ENCODE measurements around the gene TOX2. TPM values are rescaled to one million over a fixed set of nuclear protein-coding genes. Genes with fewer than 3 reads are reported as not detected.
A peak's percentile ranks its signal among the peaks of the same experiment; 100 is the strongest.

The TOX2 gene
- total RNA-seq, 2 donors from 2014 or later: 4.0 to 6.1 TPM

GRCh38 chr20:43909720-43910119, 4.9 kb upstream of the TOX2 start:
- Histone ChIP-seq H3K4me1 (no peaks in the 10 kb centered on the region), H3K36me3 (no peaks in the 10 kb centered on the region), H3K9ac (ENCODE audit: low read depth in 2 of 2, low read length in 2 of 2) (no peak overlapping the region), H3K27me3 (peaks cover 4% of the 10 kb centered on the region), H3K4me3 (no peak overlapping the region), H3K27ac (no peak overlapping the region), H3K9me3 (no peaks in the 10 kb centered on the region)
- intact Hi-C loops (cut with DNase I): no loop called here
- DNase-seq: no peak
- TF ChIP-seq CTCF (IDR thresholded peaks at IDR 0.05): no peak

- no peaks in the 10 kb centered on the region for H3K9me3 ChIP-seq
- intact Hi-C loops (cut with DNase I): no loop called here
These were observed 4.1 kb upstream of the TOX2 start for GRCh38 chr20:43910564-43910963.

GRCh38 chr20:43911066-43911465, 3.6 kb upstream of the TOX2 start:
- no peak for DNase-seq
- TF ChIP-seq CTCF (IDR thresholded peaks at IDR 0.05): no peak
- no peak overlapping the region for H3K4me3 ChIP-seq
- no peaks in the 10 kb centered on the region for H3K9me3 ChIP-seq
- no peaks in the 10 kb centered on the region for H3K4me1 ChIP-seq
- no peaks in the 10 kb centered on the region for H3K36me3 ChIP-seq
- H3K27ac ChIP-seq: no peak overlapping the region
- no peak overlapping the region for H3K9ac ChIP-seq (ENCODE audit: low read depth in 2 of 2, low read length in 2 of 2)
- peaks cover 16% of the 10 kb centered on the region for H3K27me3 ChIP-seq
- intact Hi-C loops (cut with DNase I): no loop called here

More at GRCh38 chr20:43910564-43910963, 4.1 kb upstream of the TOX2 start:
- H3K27me3 ChIP-seq: peaks cover 11% of the 10 kb centered on the region
- no peaks in the 10 kb centered on the region for H3K36me3 ChIP-seq
- H3K27ac ChIP-seq: no peak overlapping the region
- no peak overlapping the region for H3K4me3 ChIP-seq
- no peak for TF ChIP-seq CTCF (IDR thresholded peaks at IDR 0.05)
- H3K9ac ChIP-seq (ENCODE audit: low read depth in 2 of 2, low read length in 2 of 2): no peak overlapping the region
- no peak for DNase-seq
- no peaks in the 10 kb centered on the region for H3K4me1 ChIP-seq

- Histone ChIP-seq H3K4me1 (no peaks in the 10 kb centered on the region), H3K9ac (ENCODE audit: low read depth in 2 of 2, low read length in 2 of 2) (no peak overlapping the region), H3K27me3 (peaks cover 20% of the 10 kb centered on the region), H3K27ac (no peak overlapping the region), H3K4me3 (no peak overlapping the region), H3K36me3 (no peaks in the 10 kb centered on the region), H3K9me3 (no peaks in the 10 kb centered on the region)
- no peak for DNase-seq
- intact Hi-C loops (cut with DNase I): no loop called here
- TF ChIP-seq CTCF (IDR thresholded peaks at IDR 0.05): no peak
These were observed 1.2 kb upstream of the TOX2 start for GRCh38 chr20:43913291-43914025.

- H3K36me3 ChIP-seq: no peaks in the 10 kb centered on the region
- no peaks in the 10 kb centered on the region for H3K4me1 ChIP-seq
- peak overlapping the region; percentile 47 for H3K4me3 ChIP-seq
- H3K9me3 ChIP-seq: no peaks in the 10 kb centered on the region
- intact Hi-C loops (cut with DNase I): no loop called here
- DNase-seq: peak; percentile 52
- H3K27ac ChIP-seq: no peak overlapping the region
- no peak for TF ChIP-seq CTCF (IDR thresholded peaks at IDR 0.05)
- peak overlapping the region; percentile 21 to 68 for H3K9ac ChIP-seq (ENCODE audit: low read depth in 2 of 2, low read length in 2 of 2)
- H3K27me3 ChIP-seq: peaks cover 20% of the 10 kb centered on the region
These were observed 790 bp downstream of the TOX2 start for GRCh38 chr20:43915211-43916072.
